A673 (cell line): ENCODE measurements around the gene PBXIP1. TPM values are rescaled to one million over a fixed set of nuclear protein-coding genes. Genes with fewer than 3 reads are reported as not detected.

Experiments used
- BruUV-seq: library from RNA; stranded (reverse); fragments of 400-500 nt; replicated peaks from 2 replicates; lab custom pipeline; 2021; lab: Mats Ljungman, UMichigan
- CTCF ChIA-PET: fragments of 300-600 bp; sonication (Branson Sonifier 250); formaldehyde crosslinking; loops from one replicate; lab custom pipeline; 2022; ENCODE audit warnings: antibody characterized with exemption; lab: Charles Lee
- POLR2A ChIA-PET: fragments of 300-600 bp; sonication (Branson Sonifier 250); formaldehyde crosslinking; loops from one replicate; lab custom pipeline; 2022; ENCODE audit warnings: antibody characterized with exemption; ENCODE audit not compliant: low non-redundant PET; lab: Charles Lee
- DNase-seq: peaks from one replicate; pipeline ENCODE4 v3.0.0-alpha.2; 2015; ENCODE audit warnings: low spot score
- H3K27ac ChIP-seq: fragments of 200-600 bp; sonication (generic); 2 replicates; pipeline ENCODE4 v1.5.1; 2016; ENCODE audit warnings: mixed run types, low read depth, mild to moderate bottlenecking, mixed read lengths, antibody characterized with exemption, low read length; ENCODE audit not compliant: poor library complexity, severe bottlenecking
- H3K27me3 ChIP-seq: fragments of 200-600 bp; sonication (generic); replicated peaks from 2 replicates; pipeline ENCODE4 v1.6.1; 2017; ENCODE audit warnings: mixed run types, low read depth, mild to moderate bottlenecking, mixed read lengths, antibody characterized with exemption, low read length; ENCODE audit not compliant: insufficient read depth, poor library complexity
- H3K36me3 ChIP-seq: fragments of 200-600 bp; sonication (generic); 2 replicates; pipeline ENCODE4 v1.6.1; 2016; ENCODE audit warnings: mixed run types, mild to moderate bottlenecking, mixed read lengths, antibody characterized with exemption, low read length; ENCODE audit not compliant: insufficient read depth, poor library complexity, severe bottlenecking
- H3K4me1 ChIP-seq: fragments of 200-600 bp; sonication (generic); 2 replicates; pipeline ENCODE4 v1.6.1; 2017; ENCODE audit warnings: mixed run types, mild to moderate bottlenecking, mixed read lengths, antibody characterized with exemption, low read length; ENCODE audit not compliant: insufficient read depth, poor library complexity, severe bottlenecking
- H3K4me3 ChIP-seq: fragments of 200-600 bp; sonication (generic); 2 replicates; pipeline ENCODE4 v1.5.1; 2016; ENCODE audit warnings: low read depth, mixed run types, mild to moderate bottlenecking, mixed read lengths, low read length; ENCODE audit not compliant: poor library complexity, severe bottlenecking
- H3K9me3 ChIP-seq: fragments of 200-600 bp; sonication (generic); 2 replicates; pipeline ENCODE4 v1.6.1; 2016; ENCODE audit warnings: mixed run types, low read depth, mild to moderate bottlenecking, mixed read lengths, antibody characterized with exemption, low read length; ENCODE audit not compliant: poor library complexity, severe bottlenecking
- CTCF ChIP-seq: fragments of 300-800, 200-600 bp; sonication (generic); conservative IDR thresholded peaks from 2 replicates; pipeline ENCODE4 v1.5.1; 2017; ENCODE audit warnings: low read depth, mild to moderate bottlenecking, antibody characterized with exemption, low read length, moderate library complexity, mixed read lengths
- EZH2 ChIP-seq: fragments of 200-600 bp; sonication (generic); IDR thresholded peaks from 2 replicates; pipeline ENCODE4 v1.6.1; 2017; ENCODE audit warnings: borderline replicate concordance, low read depth, mild to moderate bottlenecking, mixed read lengths, antibody characterized with exemption, low read length; ENCODE audit not compliant: poor library complexity, severe bottlenecking
- intact Hi-C: fragments of 100-400 bp; cut with micrococcal nuclease; formaldehyde crosslinking; loops from one replicate; pipeline ENCODE4 v1.10.0; 2022; ENCODE audit not compliant: unreplicated experiment
- total RNA-seq: library from RNA; stranded (reverse); gene quantifications from 2 replicates; pipeline ENCODE4 v1.2.3, GENCODE V29; 2021

Gene PBXIP1
- total RNA-seq, 1 experiment from 2014 or later: 12.7 TPM

- ChIA-PET POLR2A (no interaction called here), CTCF (interaction anchor here (0.6 kb wide), 1 partner anchor 98 kb away, joined by 3 read pairs; no protein-coding TSS in a partner anchor)
- Histone ChIP-seq H3K27me3 (no peaks in the 10 kb centered on the region), H3K4me1 (no peaks in the 10 kb centered on the region), H3K9me3 (no peaks in the 10 kb centered on the region), H3K36me3 (no peaks in the 10 kb centered on the region), H3K27ac (no peak overlapping the region), H3K4me3 (no peak overlapping the region)
- no TSS peak for BruUV-seq
- TF ChIP-seq EZH2 (no peak), CTCF (no peak)
- no peak for DNase-seq
- intact Hi-C loops: no loop called here
These were observed 32.2 kb downstream of the PBXIP1 start for GRCh38 chr1:154923695-154924094.

- Histone ChIP-seq H3K27ac (no peak overlapping the region), H3K9me3 (no peaks in the 10 kb centered on the region), H3K4me1 (no peaks in the 10 kb centered on the region), H3K4me3 (no peak overlapping the region), H3K27me3 (no peaks in the 10 kb centered on the region), H3K36me3 (no peaks in the 10 kb centered on the region)
- no peak for DNase-seq
- no TSS peak for BruUV-seq
- ChIA-PET CTCF (no interaction called here), POLR2A (no interaction called here)
- intact Hi-C loops: no loop called here
- TF ChIP-seq CTCF (no peak), EZH2 (no peak)
These were observed 42.6 kb downstream of the PBXIP1 start for GRCh38 chr1:154913273-154913672.

- Histone ChIP-seq H3K27me3 (no peaks in the 10 kb centered on the region), H3K36me3 (no peaks in the 10 kb centered on the region), H3K27ac (no peak overlapping the region), H3K4me1 (no peaks in the 10 kb centered on the region), H3K4me3 (no peak overlapping the region), H3K9me3 (no peaks in the 10 kb centered on the region)
- no peak for DNase-seq
- no TSS peak for BruUV-seq
- ChIA-PET CTCF (no interaction called here), POLR2A (no interaction called here)
- TF ChIP-seq CTCF (no peak), EZH2 (no peak)
- intact Hi-C loops: no loop called here
These were observed 43.1 kb downstream of the PBXIP1 start for GRCh38 chr1:154912755-154913154.
